Measurements from ENCODE around the gene C6. TPM values are rescaled to one million over a fixed set of nuclear protein-coding genes. Genes with fewer than 3 reads are reported as not detected.

Gene C6
- total and polyA plus RNA-seq, 7 donors: 0.41 to 5.3 (median 1.9) TPM

DNA sequence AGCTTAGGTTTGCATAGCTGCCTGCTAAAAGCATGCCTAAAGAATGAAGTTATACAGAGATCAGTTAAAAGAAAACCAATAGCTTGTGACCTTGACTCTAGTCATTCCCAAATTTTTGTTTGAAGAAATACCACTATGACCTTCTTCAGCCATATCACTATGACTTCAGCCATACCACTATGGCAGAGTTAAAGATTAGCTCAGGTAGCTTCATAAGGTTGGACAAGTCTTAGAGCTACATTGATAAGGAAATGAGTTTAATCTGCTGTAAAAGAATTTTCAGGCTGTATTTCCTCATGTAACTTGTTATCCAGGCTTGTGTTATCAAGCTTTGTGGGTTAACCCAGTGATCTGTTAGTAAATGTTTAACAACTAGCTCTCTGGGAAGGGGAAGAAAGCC is 30.7 kb downstream of the C6 start:
- no peak overlapping the region for H3K4me3 ChIP-seq
- H3K4me1 ChIP-seq: no peaks in the 10 kb centered on the region
- no peaks in the 10 kb centered on the region for H3K9me3 ChIP-seq
- H3K27me3 ChIP-seq: no peaks in the 10 kb centered on the region
- H3K27ac ChIP-seq: no peak overlapping the region
- no peak for DNase-seq
- H3K36me3 ChIP-seq: no peaks in the 10 kb centered on the region
- intact Hi-C loops (cut with DNase I): no loop called here
- no peak for TF ChIP-seq EP300 (IDR thresholded peaks at IDR 0.05)
- no peak for TF ChIP-seq POLR2A (IDR thresholded peaks at IDR 0.05)
- no peak for TF ChIP-seq POLR2AphosphoS5 (IDR thresholded peaks at IDR 0.05)
- no peak for TF ChIP-seq CTCF (IDR thresholded peaks at IDR 0.05)

GRCh38 chr5:41181691-41182564 is 31.4 kb downstream of the C6 start:
- intact Hi-C loops (cut with DNase I): no loop called here
- WGBS, 2 donors: 11 to 47% methylated on average over 5 of the region's 5 CpGs
- no peak overlapping the region for H3K27ac ChIP-seq

GRCh38 chr5:41176952-41177351 is 36.4 kb downstream of the C6 start:
- 88 to 93% methylated on average over 3 of the region's 3 CpGs for WGBS, 2 donors
- H3K4me1 ChIP-seq: no peaks in the 10 kb centered on the region
- H3K36me3 ChIP-seq: no peaks in the 10 kb centered on the region
- TF ChIP-seq CTCF (IDR thresholded peaks at IDR 0.05): no peak
- TF ChIP-seq EP300 (IDR thresholded peaks at IDR 0.05): no peak
- TF ChIP-seq POLR2A (IDR thresholded peaks at IDR 0.05): no peak
- TF ChIP-seq POLR2AphosphoS5 (IDR thresholded peaks at IDR 0.05): no peak
- H3K27ac ChIP-seq: no peak overlapping the region
- no peak for DNase-seq
- no peaks in the 10 kb centered on the region for H3K9me3 ChIP-seq
- intact Hi-C loops (cut with DNase I): no loop called here
- H3K27me3 ChIP-seq: no peaks in the 10 kb centered on the region
- H3K4me3 ChIP-seq: no peak overlapping the region

More at GRCh38 chr5:41181691-41182564, 31.4 kb downstream of the C6 start:
- no peaks in the 10 kb centered on the region for H3K27me3 ChIP-seq
- no peaks in the 10 kb centered on the region for H3K36me3 ChIP-seq
- no peak overlapping the region for H3K4me3 ChIP-seq
- no peak for DNase-seq
- no peaks in the 10 kb centered on the region for H3K4me1 ChIP-seq
- no peaks in the 10 kb centered on the region for H3K9me3 ChIP-seq
- TF ChIP-seq POLR2A (IDR thresholded peaks at IDR 0.05) (no peak), EP300 (IDR thresholded peaks at IDR 0.05) (no peak), CTCF (IDR thresholded peaks at IDR 0.05) (no peak), POLR2AphosphoS5 (IDR thresholded peaks at IDR 0.05) (no peak)

DNA sequence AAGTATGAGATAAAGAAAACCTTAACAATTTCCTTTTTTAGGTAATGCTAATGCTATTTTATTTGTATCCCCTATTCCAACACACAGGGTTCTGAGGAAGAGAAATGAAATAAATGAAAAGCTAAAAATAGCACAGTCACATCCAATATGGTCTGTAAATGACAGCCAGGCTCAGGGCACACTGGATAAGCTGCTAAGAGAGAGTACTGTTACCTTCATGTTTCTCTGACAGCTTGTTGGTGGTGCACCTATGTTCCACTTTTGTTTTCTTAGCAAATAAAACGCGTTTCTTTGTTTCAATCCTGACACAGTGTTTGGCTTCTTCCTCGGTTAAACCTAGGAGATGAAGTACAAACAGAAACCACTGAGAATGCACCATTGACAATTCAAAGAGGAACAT is 41.3 kb downstream of the C6 start:
- H3K4me3 ChIP-seq: no peak overlapping the region
- no peaks in the 10 kb centered on the region for H3K9me3 ChIP-seq
- no peak overlapping the region for H3K27ac ChIP-seq
- no peaks in the 10 kb centered on the region for H3K27me3 ChIP-seq
- no peak for DNase-seq
- intact Hi-C loops (cut with DNase I): no loop called here
- no peaks in the 10 kb centered on the region for H3K36me3 ChIP-seq
- WGBS, 2 donors: 79 to 89% methylated on average over 3 of the region's 3 CpGs
- TF ChIP-seq CTCF (IDR thresholded peaks at IDR 0.05): no peak
- TF ChIP-seq POLR2A (IDR thresholded peaks at IDR 0.05): no peak
- no peak for TF ChIP-seq EP300 (IDR thresholded peaks at IDR 0.05)
- TF ChIP-seq POLR2AphosphoS5 (IDR thresholded peaks at IDR 0.05): no peak
- H3K4me1 ChIP-seq: no peaks in the 10 kb centered on the region

Data from sigmoid colon (tissue), 7 donors.